Panc1 (cell line): ENCODE data around the gene MDC1.

Experiments
- CTCF ChIP-seq: fragments of 450-650 bp; IDR thresholded peaks from 2 replicates; pipeline ENCODE4 v1.5.1; 2017; ENCODE audit warnings: mild to moderate bottlenecking
- POLR2AphosphoS5 ChIP-seq: IDR thresholded peaks from 2 replicates; pipeline ENCODE4 v1.6.1; 2012; ENCODE audit warnings: mild to moderate bottlenecking, low read depth, low read length, moderate library complexity
- TF ChIP-seq, protein P1 (sequence below), 2 experiments: IDR thresholded peaks; 2 replicates each; pipeline ENCODE4 v1.6.1; 2011 to 2012; ENCODE audit warnings: low read depth in 2 of 2, control low read depth in 1 of 2, low read length in 1 of 2, mild to moderate bottlenecking in 1 of 2, moderate library complexity in 1 of 2; ENCODE audit not compliant: insufficient read depth in 1 of 2

DNA sequence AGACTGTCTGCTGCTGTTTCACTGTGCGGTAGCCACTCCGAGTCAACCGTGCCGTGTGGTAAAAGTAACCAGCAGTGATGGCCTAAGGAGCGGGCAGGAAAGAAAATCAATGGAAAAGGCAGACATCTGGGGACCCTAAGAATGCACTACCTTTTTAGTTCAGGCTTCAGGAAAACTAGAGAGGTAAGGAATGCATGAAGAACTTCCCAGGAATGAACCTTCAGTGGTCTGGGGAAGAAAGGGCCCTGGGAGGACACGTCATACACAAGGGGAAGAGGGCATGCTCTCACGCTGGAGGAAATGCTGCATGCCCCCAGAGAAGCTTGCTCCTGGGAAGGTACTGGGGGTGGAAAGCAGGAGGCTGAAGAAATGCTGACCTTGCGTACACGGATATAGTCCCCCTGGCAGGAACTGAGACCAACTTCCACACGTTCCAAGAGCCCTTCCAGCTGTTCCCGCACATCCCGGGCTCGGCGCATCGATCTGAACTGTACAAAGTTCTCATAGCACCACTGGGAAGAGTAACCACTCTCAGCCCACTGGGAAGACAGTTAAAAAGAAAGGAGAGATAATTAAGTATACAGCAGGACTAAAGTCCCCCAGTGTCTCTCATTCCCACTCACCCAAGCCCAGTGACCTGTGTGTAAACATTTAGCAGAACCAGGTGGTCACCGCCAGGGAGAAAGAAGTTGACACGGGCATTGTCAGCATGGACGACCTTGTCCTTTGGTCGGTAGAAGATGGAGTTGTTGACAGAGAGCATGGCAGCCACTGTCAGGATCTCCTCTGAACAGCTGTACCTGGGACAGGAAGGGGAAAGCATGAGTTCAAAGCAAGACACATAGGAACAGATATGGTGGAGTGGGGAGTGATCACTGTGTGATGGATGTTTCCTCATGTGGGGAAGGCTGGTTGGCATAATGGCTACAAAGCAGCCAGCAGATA, 62.0 kb downstream of the MDC1 start:
- TF ChIP-seq, protein P1, sequence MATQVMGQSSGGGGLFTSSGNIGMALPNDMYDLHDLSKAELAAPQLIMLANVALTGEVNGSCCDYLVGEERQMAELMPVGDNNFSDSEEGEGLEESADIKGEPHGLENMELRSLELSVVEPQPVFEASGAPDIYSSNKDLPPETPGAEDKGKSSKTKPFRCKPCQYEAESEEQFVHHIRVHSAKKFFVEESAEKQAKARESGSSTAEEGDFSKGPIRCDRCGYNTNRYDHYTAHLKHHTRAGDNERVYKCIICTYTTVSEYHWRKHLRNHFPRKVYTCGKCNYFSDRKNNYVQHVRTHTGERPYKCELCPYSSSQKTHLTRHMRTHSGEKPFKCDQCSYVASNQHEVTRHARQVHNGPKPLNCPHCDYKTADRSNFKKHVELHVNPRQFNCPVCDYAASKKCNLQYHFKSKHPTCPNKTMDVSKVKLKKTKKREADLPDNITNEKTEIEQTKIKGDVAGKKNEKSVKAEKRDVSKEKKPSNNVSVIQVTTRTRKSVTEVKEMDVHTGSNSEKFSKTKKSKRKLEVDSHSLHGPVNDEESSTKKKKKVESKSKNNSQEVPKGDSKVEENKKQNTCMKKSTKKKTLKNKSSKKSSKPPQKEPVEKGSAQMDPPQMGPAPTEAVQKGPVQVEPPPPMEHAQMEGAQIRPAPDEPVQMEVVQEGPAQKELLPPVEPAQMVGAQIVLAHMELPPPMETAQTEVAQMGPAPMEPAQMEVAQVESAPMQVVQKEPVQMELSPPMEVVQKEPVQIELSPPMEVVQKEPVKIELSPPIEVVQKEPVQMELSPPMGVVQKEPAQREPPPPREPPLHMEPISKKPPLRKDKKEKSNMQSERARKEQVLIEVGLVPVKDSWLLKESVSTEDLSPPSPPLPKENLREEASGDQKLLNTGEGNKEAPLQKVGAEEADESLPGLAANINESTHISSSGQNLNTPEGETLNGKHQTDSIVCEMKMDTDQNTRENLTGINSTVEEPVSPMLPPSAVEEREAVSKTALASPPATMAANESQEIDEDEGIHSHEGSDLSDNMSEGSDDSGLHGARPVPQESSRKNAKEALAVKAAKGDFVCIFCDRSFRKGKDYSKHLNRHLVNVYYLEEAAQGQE (IDR thresholded peaks at IDR 0.05; ENCODE audit: insufficient read depth in 1 of 2, low read depth in 2 of 2, low read length in 1 of 2): no peak
- no peak for TF ChIP-seq POLR2AphosphoS5
- TF ChIP-seq CTCF: no peak
